ENCODE data around the gene ULK1. TPM values are rescaled to one million over a fixed set of nuclear protein-coding genes. Genes with fewer than 3 reads are reported as not detected.
"Not testable (repeated sequence)": the region's sequence is repeated elsewhere in the genome, so short reads cannot be mapped to it uniquely, and the experiment has no call there.

Gene ULK1
- total RNA-seq, 1 experiment from 2014 or later = 48.9 TPM

DNA sequence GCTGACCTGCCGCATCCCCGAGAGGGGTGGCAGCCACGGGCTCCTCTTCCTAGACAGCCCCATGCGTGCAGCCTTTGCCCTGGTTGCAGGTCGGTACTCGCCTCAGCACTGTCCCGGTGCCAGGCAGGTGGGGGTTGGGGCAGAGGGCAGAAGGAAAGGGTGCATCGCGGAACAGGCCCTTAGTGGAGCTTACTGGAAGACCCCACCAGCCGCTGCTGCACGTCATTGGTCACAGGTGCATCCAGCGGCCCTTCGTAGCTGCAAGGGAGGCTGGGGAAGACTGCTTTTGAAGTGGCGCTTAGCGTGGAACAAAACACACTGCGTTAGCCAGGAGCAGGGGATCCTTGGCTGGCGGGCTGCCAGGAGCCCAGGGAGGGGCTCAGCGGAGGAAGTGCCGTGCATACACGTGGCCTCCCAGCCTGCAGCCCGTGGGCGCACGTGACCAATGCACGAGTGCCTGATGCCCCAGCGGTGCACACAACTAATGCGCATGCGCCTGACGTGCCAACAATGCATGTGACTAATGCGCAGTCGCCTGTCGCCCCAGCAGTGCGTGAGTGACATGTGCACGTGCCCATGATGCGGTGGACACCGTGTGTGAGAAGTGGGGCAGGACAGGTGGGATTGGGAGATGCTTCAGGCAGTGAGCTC, 50.3 kb downstream of the ULK1 start:
- H3K36me3 Mint-ChIP-seq (ENCODE audit: insufficient read depth, unreplicated experiment) = peaks cover 59% of the 10 kb centered on the region
- no peaks in the 10 kb centered on the region for H3K27me3 Mint-ChIP-seq (ENCODE audit: unreplicated experiment)
- H3K27ac Mint-ChIP-seq (ENCODE audit: unreplicated experiment) = peak overlapping the region; percentile 27
- H3K4me3 Mint-ChIP-seq (ENCODE audit: low read depth, unreplicated experiment) = no peak overlapping the region
- CTCF ChIA-PET = no interaction called here
- TF ChIP-seq, protein P1, sequence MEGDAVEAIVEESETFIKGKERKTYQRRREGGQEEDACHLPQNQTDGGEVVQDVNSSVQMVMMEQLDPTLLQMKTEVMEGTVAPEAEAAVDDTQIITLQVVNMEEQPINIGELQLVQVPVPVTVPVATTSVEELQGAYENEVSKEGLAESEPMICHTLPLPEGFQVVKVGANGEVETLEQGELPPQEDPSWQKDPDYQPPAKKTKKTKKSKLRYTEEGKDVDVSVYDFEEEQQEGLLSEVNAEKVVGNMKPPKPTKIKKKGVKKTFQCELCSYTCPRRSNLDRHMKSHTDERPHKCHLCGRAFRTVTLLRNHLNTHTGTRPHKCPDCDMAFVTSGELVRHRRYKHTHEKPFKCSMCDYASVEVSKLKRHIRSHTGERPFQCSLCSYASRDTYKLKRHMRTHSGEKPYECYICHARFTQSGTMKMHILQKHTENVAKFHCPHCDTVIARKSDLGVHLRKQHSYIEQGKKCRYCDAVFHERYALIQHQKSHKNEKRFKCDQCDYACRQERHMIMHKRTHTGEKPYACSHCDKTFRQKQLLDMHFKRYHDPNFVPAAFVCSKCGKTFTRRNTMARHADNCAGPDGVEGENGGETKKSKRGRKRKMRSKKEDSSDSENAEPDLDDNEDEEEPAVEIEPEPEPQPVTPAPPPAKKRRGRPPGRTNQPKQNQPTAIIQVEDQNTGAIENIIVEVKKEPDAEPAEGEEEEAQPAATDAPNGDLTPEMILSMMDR (IDR thresholded peaks at IDR 0.05; ENCODE audit: unreplicated experiment) = no peak
- intact Hi-C loops (cut with micrococcal nuclease; ENCODE audit: unreplicated experiment) = no loop called here
- H3K4me1 Mint-ChIP-seq (ENCODE audit: low read depth, unreplicated experiment) = no peaks in the 10 kb centered on the region
- no TSS peak for BruUV-seq (replicated peaks)
- DNase-seq = no peak
- H3K9me3 Mint-ChIP-seq (ENCODE audit: low read depth, unreplicated experiment) = no peaks in the 10 kb centered on the region

DNA sequence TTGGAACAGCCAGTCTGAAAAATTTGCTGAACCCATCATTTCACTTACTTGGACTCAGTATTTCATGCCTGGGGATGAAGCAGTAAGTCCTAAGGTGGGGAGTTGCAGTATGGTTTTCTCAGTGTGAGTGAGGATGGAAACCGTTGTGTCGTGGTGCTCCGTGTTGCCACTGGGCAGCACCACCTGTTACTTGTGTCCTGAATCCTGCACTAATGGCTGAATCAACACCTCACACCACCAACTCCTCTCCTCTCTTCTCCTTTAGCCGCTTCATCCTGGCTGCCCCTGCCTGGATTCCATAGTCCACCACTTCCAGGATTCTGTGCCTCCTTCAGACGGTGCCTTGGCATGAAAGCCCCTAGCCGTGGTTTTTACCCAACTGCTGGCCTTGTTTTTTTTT, 52.3 kb downstream of the ULK1 start:
- H3K27me3 Mint-ChIP-seq (ENCODE audit: unreplicated experiment) = no peaks in the 10 kb centered on the region
- intact Hi-C loops (cut with micrococcal nuclease; ENCODE audit: unreplicated experiment) = no loop called here
- CTCF ChIA-PET = interaction anchor here (0.7 to 1.0 kb wide), 2 partner anchors 17 to 1291 kb away, joined by 3 to 5 read pairs; no protein-coding TSS in a partner anchor
- no peak overlapping the region for H3K27ac Mint-ChIP-seq (ENCODE audit: unreplicated experiment)
- peaks cover 56% of the 10 kb centered on the region for H3K36me3 Mint-ChIP-seq (ENCODE audit: insufficient read depth, unreplicated experiment)
- BruUV-seq (replicated peaks) = no TSS peak
- no peaks in the 10 kb centered on the region for H3K4me1 Mint-ChIP-seq (ENCODE audit: low read depth, unreplicated experiment)
- no peak for DNase-seq
- H3K4me3 Mint-ChIP-seq (ENCODE audit: low read depth, unreplicated experiment) = no peak overlapping the region
- TF ChIP-seq, protein P1 (IDR thresholded peaks at IDR 0.05; ENCODE audit: unreplicated experiment) = no peak
- no peaks in the 10 kb centered on the region for H3K9me3 Mint-ChIP-seq (ENCODE audit: low read depth, unreplicated experiment)

DNA sequence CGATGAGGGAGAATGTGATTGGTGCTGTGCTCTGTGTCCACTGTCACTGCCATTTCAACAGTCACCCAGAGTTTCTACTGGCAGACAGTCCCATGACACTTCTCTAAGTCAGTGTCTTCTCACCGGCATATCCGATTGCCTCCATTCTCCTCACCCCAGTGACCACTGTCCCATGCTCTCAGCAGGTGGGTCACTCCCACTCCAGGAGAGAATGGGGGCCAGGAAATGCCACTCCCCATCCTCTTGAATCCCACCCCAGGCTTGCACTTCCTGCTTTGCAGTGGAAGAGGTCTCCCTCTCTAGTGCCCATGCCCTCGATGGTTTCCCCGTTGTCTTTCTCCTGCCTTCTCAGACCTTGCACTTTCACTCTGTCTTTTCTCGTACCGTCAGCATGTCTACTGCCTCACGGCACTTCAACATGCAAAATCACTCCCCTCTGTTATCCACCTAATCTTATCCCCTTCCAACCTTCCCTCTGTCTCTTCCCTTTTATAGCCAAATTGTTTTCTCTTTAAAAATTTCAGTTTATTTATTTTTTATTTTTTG, 53.1 kb downstream of the ULK1 start:
- Mint-ChIP-seq H3K4me3 (ENCODE audit: low read depth, unreplicated experiment) (no peak overlapping the region), H3K27ac (ENCODE audit: unreplicated experiment) (no peak overlapping the region), H3K27me3 (ENCODE audit: unreplicated experiment) (no peaks in the 10 kb centered on the region), H3K4me1 (ENCODE audit: low read depth, unreplicated experiment) (peaks cover 1% of the 10 kb centered on the region), H3K36me3 (ENCODE audit: insufficient read depth, unreplicated experiment) (peaks cover 52% of the 10 kb centered on the region), H3K9me3 (ENCODE audit: low read depth, unreplicated experiment) (no peaks in the 10 kb centered on the region)
- intact Hi-C loops (cut with micrococcal nuclease; ENCODE audit: unreplicated experiment) = loop anchor here (2.0 kb wide), 1 partner anchor 97 kb away; no protein-coding TSS in a partner anchor
- TF ChIP-seq, protein P1 (IDR thresholded peaks at IDR 0.05; ENCODE audit: unreplicated experiment) = no peak
- CTCF ChIA-PET = interaction anchor here (1.0 kb wide), 1 partner anchor 18 kb away, joined by 3 read pairs; no protein-coding TSS in a partner anchor
- no TSS peak for BruUV-seq (replicated peaks)
- no peak for DNase-seq

DNA sequence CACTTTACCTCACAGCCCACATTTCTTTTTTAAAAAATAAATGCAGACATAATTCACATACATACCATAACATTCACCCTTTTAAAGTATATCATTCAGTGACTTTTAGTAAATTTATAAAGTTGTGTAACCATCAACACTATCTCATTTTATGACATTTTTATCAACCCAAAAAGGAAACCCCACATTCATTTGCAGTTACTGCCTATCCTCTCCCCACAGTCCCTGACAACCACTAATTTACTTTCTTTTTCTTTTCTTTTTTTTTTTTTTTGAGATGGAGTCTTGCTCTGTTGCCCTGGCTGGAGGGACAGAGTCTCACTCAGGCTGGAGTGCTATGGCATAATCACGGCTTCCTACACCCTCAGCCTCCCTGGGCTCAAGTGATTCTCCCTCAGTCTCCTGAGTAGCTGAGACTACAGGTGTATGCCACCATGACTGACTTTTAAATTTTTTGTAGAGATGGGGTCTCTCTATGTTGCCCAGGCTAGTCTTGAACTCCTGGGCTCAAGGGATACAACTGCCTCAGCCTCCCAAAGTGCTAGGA, 53.8 kb downstream of the ULK1 start:
- TF ChIP-seq, protein P1 (IDR thresholded peaks at IDR 0.05; ENCODE audit: unreplicated experiment) = no peak
- intact Hi-C loops (cut with micrococcal nuclease; ENCODE audit: unreplicated experiment) = loop anchor here (2.0 kb wide), 1 partner anchor 97 kb away; no protein-coding TSS in a partner anchor
- Mint-ChIP-seq H3K4me1 (ENCODE audit: low read depth, unreplicated experiment) (peaks cover 8% of the 10 kb centered on the region), H3K36me3 (ENCODE audit: insufficient read depth, unreplicated experiment) (peaks cover 47% of the 10 kb centered on the region), H3K27ac (ENCODE audit: unreplicated experiment) (no peak overlapping the region), H3K4me3 (ENCODE audit: low read depth, unreplicated experiment) (no peak overlapping the region), H3K27me3 (ENCODE audit: unreplicated experiment) (no peaks in the 10 kb centered on the region), H3K9me3 (ENCODE audit: low read depth, unreplicated experiment) (no peaks in the 10 kb centered on the region)
- no TSS peak for BruUV-seq (replicated peaks)
- DNase-seq = no peak
- CTCF ChIA-PET = no interaction called here

DNA sequence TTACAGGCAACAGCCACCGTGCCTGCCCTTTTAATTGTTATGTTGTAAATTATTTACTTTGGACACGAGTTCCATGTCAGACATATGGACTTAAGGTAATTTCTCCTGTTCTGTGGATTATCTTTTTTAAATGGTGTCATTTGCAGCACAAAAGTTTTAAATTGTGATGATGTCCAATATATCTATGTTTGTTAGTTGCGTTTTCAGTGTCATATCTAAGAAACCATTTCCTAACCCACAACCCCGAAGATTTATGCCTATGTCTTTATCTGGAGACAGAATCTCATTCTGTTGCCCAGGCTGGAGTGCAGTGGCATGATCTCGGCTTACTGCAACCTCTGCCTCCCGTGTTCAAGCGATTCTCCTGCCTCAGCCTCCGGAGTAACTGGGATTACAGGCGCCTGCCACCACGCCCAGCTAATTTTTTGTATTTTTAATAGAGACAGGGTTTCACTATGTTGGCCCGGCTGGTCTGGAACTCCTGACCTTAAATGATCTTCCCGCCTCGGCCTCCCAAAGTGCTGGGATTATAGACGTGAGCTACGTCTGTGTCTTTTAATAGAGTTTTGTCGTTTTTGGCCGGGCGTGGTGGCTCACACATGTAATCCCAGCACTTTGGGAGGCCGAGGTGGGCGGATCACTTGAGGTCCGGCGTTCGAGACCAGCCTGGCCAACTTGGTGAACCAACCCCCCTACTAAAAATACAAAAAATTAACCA, 54.5 kb downstream of the ULK1 start:
- intact Hi-C loops (cut with micrococcal nuclease; ENCODE audit: unreplicated experiment) = loop anchor here (2.0 kb wide), 1 partner anchor 98 kb away; no protein-coding TSS in a partner anchor
- not testable (repeated sequence) for H3K9me3 Mint-ChIP-seq (ENCODE audit: low read depth, unreplicated experiment); H3K27me3 Mint-ChIP-seq (ENCODE audit: unreplicated experiment); DNase-seq; H3K27ac Mint-ChIP-seq (ENCODE audit: unreplicated experiment); BruUV-seq (replicated peaks)
- Mint-ChIP-seq H3K4me1 (ENCODE audit: low read depth, unreplicated experiment) (peaks cover 10% of the 10 kb centered on the region), H3K4me3 (ENCODE audit: low read depth, unreplicated experiment) (peak overlapping the region; percentile 84), H3K36me3 (ENCODE audit: insufficient read depth, unreplicated experiment) (peaks cover 40% of the 10 kb centered on the region)
- CTCF ChIA-PET = interaction anchor here (2.1 kb wide), 1 partner anchor 98 kb away, joined by 15 read pairs; no protein-coding TSS in a partner anchor

Data from Calu3 (cell line).